ENCODE results near the gene BORCS5. TPM values are rescaled to one million over a fixed set of nuclear protein-coding genes. Genes with fewer than 3 reads are reported as not detected.
A peak's percentile ranks its signal among the peaks of the same experiment; 100 is the strongest.

Gene BORCS5
- total RNA-seq, 4 donors from 2014 or later: 7.6 to 20.4 (median 10.0) TPM

DNA sequence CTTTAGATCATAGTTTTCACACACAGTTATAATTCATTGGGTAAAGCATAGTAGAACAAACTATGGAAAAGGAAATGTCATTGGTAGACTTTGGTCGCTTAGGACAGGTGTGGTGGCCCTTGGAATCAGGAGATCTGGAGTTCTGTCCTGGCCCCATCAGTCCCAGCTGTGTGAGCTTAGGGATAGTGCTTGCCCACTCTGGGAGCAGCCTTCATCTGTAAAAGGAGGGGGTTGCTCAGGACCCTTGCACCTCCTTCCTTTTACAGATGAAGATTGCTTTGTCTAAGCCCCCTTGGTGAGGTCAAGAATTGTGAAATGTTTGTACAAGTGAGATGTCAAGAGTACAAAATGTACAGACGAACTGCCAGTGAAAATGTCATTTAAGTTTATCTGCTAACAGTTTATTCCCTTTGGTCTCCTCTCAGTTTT lies 93.2 kb downstream of the BORCS5 start:
- 87 to 88% methylated on average over 2 of the region's 2 CpGs for WGBS, 2 donors
- H3K4me3 ChIP-seq: no peak overlapping the region
- no peak for DNase-seq
- H3K9me3 ChIP-seq: no peaks in the 10 kb centered on the region
- intact Hi-C loops (cut with DNase I): no loop called here
- peak overlapping the region in 1 of 4 donors; percentile 6 for H3K27ac ChIP-seq
- no peaks in the 10 kb centered on the region for H3K27me3 ChIP-seq
- no peak for TF ChIP-seq POLR2A (IDR thresholded peaks at IDR 0.05)
- TF ChIP-seq, protein P1, sequence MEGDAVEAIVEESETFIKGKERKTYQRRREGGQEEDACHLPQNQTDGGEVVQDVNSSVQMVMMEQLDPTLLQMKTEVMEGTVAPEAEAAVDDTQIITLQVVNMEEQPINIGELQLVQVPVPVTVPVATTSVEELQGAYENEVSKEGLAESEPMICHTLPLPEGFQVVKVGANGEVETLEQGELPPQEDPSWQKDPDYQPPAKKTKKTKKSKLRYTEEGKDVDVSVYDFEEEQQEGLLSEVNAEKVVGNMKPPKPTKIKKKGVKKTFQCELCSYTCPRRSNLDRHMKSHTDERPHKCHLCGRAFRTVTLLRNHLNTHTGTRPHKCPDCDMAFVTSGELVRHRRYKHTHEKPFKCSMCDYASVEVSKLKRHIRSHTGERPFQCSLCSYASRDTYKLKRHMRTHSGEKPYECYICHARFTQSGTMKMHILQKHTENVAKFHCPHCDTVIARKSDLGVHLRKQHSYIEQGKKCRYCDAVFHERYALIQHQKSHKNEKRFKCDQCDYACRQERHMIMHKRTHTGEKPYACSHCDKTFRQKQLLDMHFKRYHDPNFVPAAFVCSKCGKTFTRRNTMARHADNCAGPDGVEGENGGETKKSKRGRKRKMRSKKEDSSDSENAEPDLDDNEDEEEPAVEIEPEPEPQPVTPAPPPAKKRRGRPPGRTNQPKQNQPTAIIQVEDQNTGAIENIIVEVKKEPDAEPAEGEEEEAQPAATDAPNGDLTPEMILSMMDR (IDR thresholded peaks at IDR 0.05): no peak
- H3K36me3 ChIP-seq: no peaks in the 10 kb centered on the region
- peaks cover 0 to 19% (median 4%) of the 10 kb centered on the region in 3 donors for H3K4me1 ChIP-seq

DNA sequence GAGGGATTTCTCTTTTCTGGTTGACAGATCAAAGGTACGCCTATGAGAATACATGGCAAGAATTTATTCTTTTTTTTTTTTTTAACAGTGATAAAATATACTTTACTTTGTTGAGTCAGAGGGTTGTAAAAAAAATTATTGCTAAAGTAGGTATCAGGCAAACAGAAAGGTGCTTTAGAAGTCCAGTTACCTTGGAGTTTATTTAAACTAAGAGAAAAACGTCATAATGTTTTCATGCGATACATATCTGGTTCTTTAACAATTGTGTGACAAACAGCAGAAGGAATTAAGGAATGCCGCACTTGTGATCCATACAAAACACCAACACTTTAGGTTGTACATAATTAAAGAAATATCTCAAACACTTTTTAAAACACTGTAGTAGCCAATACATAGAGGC lies 94.2 kb downstream of the BORCS5 start:
- no peaks in the 10 kb centered on the region for H3K36me3 ChIP-seq
- H3K9me3 ChIP-seq: no peaks in the 10 kb centered on the region
- H3K4me1 ChIP-seq: peaks cover 0 to 11% (median 4%) of the 10 kb centered on the region in 3 donors
- no peaks in the 10 kb centered on the region for H3K27me3 ChIP-seq
- intact Hi-C loops (cut with DNase I): no loop called here
- no peak overlapping the region for H3K4me3 ChIP-seq
- no peak overlapping the region for H3K27ac ChIP-seq
- TF ChIP-seq POLR2A (IDR thresholded peaks at IDR 0.05): no peak
- TF ChIP-seq, protein P1 (IDR thresholded peaks at IDR 0.05): no peak
- no peak for DNase-seq
- 94% methylated on average over 4 of the region's 4 CpGs for WGBS, 2 donors

- Histone ChIP-seq H3K27ac (no peak overlapping the region), H3K4me1 (peaks cover 0 to 11% (median 4%) of the 10 kb centered on the region in 3 donors), H3K36me3 (no peaks in the 10 kb centered on the region), H3K4me3 (no peak overlapping the region), H3K9me3 (no peaks in the 10 kb centered on the region), H3K27me3 (no peaks in the 10 kb centered on the region)
- TF ChIP-seq, protein P1 (IDR thresholded peaks at IDR 0.05): no peak
- no peak for TF ChIP-seq POLR2A (IDR thresholded peaks at IDR 0.05)
- 86 to 97% methylated on average over 10 to 21 of the region's 21 CpGs for WGBS, 2 donors
- intact Hi-C loops (cut with DNase I): no loop called here
- DNase-seq: no peak
These were observed 95.5 kb downstream of the BORCS5 start for GRCh38 chr12:12452326-12452902.

DNA sequence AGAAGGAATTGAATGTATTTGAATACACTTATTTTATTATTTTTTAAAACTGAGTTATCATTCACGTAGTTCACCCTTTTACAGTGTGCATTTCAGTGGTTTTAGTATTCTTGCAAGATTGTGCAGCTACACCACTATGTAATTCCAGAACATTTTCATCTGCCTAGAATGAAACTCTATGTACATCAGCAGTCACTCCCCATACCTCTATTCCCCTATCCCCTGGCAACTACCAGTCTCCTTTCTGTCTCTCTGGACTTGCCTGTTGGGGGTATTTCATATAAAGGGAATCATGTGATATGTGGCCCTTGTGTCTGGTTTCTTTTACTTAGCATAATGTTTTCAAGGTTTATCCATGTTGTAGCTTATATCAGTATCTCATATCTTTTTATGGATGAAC lies 96.8 kb downstream of the BORCS5 start:
- WGBS, 2 donors: 85 to 94% methylated on average over 1 of the region's 1 CpG
- TF ChIP-seq, protein P1 (IDR thresholded peaks at IDR 0.05): no peak
- H3K9me3 ChIP-seq: no peaks in the 10 kb centered on the region
- H3K36me3 ChIP-seq: no peaks in the 10 kb centered on the region
- no peak for DNase-seq
- intact Hi-C loops (cut with DNase I): no loop called here
- peaks cover 0 to 11% (median 4%) of the 10 kb centered on the region in 3 donors for H3K4me1 ChIP-seq
- H3K4me3 ChIP-seq: no peak overlapping the region
- no peak overlapping the region for H3K27ac ChIP-seq
- no peaks in the 10 kb centered on the region for H3K27me3 ChIP-seq

DNA sequence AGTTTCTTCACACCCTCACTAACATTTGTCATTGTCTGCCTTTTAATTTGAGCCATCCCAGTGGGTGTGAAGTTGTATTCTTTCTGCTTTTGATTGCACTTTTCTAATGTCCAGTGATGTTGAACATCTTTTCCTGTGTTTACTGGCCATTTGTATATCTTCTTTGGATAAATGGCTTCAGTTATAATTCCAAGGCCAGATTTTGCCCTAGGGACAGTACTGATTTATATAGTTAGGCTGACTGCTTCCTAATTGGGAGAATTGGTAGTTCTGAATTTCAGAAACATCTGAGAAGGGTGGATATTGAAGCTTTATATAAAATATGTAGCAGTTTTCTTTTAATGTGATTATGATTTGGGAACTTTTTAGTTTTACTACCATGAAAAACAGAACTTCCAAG lies 97.4 kb downstream of the BORCS5 start:
- no peaks in the 10 kb centered on the region for H3K36me3 ChIP-seq
- intact Hi-C loops (cut with DNase I): no loop called here
- TF ChIP-seq, protein P1 (IDR thresholded peaks at IDR 0.05): no peak
- TF ChIP-seq POLR2A (IDR thresholded peaks at IDR 0.05): no peak
- no peaks in the 10 kb centered on the region for H3K27me3 ChIP-seq
- peaks cover 0 to 5% (median 4%) of the 10 kb centered on the region in 3 donors for H3K4me1 ChIP-seq
- H3K4me3 ChIP-seq: no peak overlapping the region
- no peak for DNase-seq
- no peak overlapping the region for H3K27ac ChIP-seq
- no peaks in the 10 kb centered on the region for H3K9me3 ChIP-seq
